Measurements from ENCODE around the gene PHC3.

DNA sequence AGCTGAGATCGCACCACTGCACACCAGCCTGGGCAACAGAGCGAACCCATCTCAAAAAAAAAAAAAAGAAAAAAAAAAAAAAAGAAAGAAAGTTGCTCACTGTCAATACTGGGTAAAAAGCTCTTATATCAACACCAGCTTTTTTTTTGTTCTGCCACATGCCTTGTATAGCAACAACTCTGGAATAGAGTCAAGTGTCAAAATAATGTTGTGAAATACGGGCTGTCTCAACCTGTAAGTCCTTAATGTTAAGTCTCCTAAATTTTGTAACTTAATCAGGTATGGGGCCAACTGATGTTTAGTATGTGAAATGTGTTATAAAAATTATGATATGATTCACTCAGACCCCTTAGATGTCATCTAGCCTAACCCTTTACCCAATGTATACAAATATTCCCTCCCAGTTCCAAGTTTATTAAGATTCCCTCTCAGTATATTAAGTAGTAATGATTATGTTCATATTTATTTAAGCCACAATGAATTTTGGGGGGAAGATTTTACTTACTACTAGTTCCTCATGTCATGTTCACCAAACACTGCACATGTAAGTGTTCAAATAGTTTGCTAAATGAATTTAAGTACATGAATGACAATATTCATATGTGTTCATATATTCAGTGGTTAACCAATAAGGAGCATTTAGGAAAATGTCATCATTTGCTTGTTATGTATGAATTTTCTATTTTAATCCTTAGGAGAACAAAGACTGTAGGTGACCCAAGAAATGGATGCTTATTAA is 91.5 kb downstream of the PHC3 start:
- TF ChIP-seq EZH2phosphoT487 (IDR thresholded peaks at IDR 0.05; ENCODE audit: insufficient read depth, low read depth) = no peak
- no peak for TF ChIP-seq EZH2 (IDR thresholded peaks at IDR 0.05; ENCODE audit: insufficient read depth, poor library complexity, severe bottlenecking)

All from GM23248 (cell line).